GM18868 (cell line): ENCODE data around the gene RARRES2.

Experiments used
- ATAC-seq: cut with Tn5 transposase; IDR thresholded peaks from one replicate; pipeline ENCODE4 v1.9.1; 2021; ENCODE audit warnings: mild to moderate bottlenecking, moderate library complexity; ENCODE audit not compliant: unreplicated experiment

Gene RARRES2

GRCh38 chr7:150338166-150338829 lies 3.1 kb downstream of the RARRES2 start:
- no peak for ATAC-seq

GRCh38 chr7:150337659-150338081 lies 3.8 kb downstream of the RARRES2 start:
- no peak for ATAC-seq

DNA sequence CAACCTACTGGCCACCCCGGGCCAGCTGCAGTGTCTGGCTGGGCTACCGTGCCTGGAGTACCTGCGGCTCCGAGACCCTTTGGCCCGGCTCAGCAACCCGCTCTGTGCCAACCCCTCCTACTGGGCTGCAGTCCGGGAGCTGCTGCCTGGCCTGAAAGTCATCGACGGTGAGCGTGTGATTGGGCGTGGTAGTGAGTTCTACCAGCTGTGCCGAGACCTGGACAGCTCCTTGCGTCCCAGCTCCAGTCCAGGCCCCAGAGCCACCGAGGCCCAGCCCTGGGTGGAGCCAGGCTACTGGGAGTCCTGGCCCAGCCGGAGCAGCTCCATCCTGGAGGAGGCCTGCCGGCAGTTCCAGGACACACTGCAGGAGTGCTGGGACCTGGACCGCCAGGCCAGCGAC lies 4.2 kb downstream of the RARRES2 start:
- ATAC-seq, result no peak

DNA sequence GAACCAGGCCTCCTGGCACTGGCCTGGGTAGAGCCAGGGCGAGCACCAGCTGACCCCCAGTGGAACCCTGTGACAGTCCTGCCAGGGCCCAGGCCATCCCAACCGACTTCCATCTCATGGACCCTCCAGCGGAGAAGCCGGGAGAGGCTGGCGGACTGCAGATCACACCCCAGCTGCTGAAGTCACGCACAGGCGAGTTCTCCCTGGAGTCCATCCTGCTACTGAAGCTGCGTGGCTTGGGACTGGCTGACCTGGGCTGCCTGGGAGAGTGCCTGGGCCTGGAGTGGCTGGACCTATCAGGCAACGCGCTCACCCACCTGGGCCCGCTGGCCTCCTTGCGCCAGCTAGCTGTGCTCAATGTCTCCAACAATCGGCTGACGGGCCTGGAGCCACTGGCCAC lies 4.7 kb downstream of the RARRES2 start:
- no peak for ATAC-seq

DNA sequence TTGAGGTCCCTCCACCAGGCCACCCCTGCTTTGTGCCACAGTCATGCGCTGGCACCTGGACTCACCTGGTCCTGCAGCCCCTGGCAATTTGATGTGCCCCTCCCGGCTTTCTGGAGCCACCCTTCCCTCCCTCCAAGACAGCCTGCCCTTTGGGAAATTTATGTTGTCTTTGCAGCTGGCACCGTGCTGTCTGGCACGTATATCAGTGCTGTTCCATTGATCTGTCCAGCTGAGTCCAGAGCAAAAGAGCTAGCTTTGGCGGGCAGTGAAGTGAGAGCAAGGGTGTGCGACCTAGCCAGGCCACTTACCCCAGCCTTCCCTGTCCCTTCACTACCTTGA lies 5.7 kb downstream of the RARRES2 start:
- ATAC-seq, result no peak

GRCh38 chr7:150335108-150335773 lies 6.2 kb downstream of the RARRES2 start:
- no peak for ATAC-seq

- no peak for ATAC-seq
Measured at GRCh38 chr7:150334108-150334507, 7.3 kb downstream of the RARRES2 start.

DNA sequence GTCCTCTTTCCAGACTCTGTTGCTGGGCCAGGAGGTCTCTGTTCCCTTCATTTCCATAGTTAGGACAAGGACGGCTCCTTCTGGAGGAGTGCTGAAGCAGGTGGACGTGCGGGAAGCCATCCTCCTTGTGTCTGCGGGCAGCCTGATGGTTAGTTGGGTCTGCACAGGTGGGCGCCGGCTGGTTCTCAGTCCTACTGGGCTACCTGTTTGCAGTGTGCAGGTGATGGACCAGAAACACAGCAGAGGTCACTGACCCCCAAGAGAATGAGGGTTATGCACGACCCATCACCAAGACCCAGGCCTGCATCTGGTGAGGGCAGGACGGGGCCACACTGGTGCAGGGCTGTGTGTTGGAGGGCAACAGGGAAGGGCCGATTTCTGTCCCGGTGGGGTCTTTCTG lies 7.8 kb downstream of the RARRES2 start:
- ATAC-seq, result no peak

GRCh38 chr7:150332852-150333635 lies 8.4 kb downstream of the RARRES2 start:
- ATAC-seq, result no peak

DNA sequence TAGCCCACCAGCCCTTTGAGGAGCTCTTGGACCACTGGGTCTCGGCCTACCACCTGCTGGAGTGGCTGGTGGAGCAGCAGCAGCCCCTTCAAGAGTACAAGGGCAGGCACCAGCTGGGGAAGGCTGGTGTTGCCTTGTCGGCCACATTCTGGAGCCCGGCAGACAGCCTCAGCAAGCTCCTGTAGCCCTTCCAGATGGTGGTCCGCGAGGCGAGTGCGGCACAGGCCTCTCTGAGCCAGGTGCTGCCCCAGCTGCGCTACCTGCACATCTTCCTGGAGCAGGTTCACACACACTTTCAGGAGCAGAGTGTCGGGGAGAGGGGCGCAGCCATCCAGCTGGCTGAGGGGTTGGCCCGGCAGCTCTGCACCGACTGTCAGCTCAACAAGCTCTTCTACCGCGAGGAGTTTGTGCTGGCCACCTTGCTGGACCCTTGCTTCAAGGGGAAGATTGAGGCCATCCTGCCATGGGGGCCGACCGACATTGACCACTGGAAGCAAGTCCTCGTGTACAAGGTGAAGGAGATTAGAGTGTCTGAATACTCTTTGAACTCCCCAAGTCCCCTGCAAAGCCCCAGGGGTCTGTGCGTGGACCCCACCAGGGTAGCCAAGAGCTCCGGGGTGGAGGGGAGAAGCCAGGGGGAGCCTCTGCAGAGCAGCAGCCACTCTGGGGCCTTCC lies 11.1 kb downstream of the RARRES2 start:
- ATAC-seq, result no peak

DNA sequence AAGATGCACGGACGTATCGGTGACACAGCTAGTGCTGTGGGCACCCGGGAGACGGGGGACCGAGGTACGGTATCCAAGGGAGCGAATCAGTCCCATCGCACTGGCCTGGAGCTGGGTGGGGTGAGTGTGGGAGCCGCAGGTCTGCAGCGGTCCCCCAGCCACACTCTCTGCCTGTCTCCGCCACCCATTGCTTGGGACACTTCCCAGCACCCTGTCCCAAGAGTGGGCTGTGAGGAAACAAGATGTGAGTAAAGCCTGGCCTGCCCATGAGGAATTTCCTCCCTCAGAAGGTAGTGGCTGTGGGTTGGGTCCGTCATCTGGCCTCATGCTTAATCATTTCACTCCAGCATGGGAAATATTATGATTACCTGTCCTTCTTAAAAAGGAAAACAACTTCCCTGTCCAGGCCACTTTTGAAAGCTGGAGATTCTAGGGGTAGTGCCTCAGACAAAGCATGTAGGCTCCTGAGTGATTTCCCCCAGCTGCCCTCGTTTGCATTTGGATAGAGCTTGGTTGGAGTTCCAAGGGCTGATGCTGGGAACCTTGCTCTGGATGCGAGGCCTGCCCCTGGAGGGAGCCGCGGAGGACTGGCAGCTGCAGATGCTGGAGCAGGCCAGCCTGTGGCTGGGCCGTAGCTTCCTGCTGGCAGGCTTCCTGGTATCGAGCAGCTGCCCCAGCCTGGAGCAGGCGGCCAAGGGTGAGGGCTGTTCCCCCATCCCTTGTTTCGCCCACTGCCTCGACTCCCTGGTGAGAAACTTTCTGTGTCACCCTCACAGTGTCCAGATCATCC lies 11.9 kb downstream of the RARRES2 start:
- ATAC-seq, result no peak

DNA sequence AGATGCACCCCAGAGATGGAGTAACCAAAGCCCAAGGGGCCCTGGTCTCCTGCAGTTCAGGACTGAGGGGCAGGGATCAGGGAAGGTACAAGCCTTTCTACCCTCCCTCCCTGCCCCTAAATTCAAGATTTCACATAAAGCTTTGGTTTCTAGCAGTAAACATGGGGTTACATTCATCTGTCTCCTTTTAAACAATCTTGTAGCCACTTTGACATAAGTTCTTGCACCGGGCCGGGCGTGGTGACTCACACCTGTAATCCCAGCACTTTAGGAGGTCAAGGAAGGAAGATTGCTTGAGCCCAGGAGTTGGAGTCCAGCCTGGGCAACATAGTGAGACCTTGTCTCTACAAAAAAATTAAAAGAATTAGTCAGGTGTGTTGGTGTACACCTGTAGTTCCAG lies 14.1 kb downstream of the RARRES2 start:
- ATAC-seq, result no peak

DNA sequence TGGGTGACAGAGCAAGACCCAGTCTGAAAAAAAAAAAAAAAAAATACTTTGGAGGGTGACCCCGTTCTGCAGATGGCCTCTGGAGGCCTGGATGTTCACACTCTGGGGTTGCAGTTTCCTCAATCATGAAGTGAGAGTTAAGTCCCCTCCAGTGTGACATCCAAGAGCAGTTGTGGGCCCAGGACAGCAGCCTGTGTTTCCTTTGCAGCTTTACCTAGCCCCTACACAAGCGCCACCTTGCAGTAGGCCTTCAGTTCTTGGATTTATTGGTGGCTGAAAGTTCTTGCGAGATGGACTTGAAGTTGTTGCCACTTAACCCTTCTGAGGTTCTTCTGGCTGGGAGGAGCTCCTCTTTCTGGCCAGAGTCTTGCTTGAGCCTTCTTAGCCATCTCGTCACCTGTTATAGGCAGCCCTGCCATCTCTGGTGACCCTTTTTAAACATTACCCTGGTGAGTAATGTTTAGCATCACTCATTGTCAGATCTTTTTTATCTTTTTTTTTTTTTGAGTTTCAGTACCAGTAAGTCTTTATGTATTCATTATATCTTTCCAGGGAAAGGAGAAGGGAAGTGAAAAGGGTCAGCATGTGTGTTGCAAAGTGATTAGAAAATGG lies 14.7 kb downstream of the RARRES2 start:
- no peak for ATAC-seq

DNA sequence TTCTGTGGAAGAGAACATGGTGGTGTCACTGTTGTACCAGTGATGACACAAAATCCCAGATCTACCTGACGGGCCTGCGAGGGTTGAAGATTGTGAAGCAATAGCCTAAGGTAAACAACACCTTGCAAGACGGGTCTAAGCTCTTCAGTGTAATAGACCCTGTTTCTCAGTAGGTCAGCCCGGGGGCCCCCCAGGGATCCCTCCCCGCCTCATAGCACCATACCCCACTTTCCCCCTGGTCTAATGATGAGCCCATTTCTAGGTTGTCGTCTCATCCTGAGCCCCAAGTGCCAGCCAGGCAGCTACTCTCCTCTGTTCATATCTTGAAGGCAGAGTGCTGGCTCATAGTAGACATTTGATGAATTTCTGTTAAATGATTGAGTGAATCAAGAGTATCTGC lies 15.5 kb downstream of the RARRES2 start:
- ATAC-seq, result no peak

GRCh38 chr7:150325110-150325611 lies 16.3 kb downstream of the RARRES2 start:
- no peak for ATAC-seq

- no peak for ATAC-seq
Measured at GRCh38 chr7:150324373-150324961, 17.0 kb downstream of the RARRES2 start.

- peak; percentile 11 for ATAC-seq
Measured at GRCh38 chr7:150323682-150324372, 17.6 kb downstream of the RARRES2 start.

- peak; percentile 49 for ATAC-seq
Measured at GRCh38 chr7:150322833-150323681, 18.4 kb downstream of the RARRES2 start, which contains the start of the genes ACTR3C and LRRC61. Gene ACTR3C (minus strand): TSS chr7:150323545. CDS start chr7:150295296, 28,249 bp downstream. Gene LRRC61 (plus strand): TSS chr7:150323355. CDS start chr7:150336862, 13,507 bp downstream.
